Airway epithelial cell (primary cell): ENCODE measurements around the gene PADI1. TPM values are rescaled to one million over a fixed set of nuclear protein-coding genes. Genes with fewer than 3 reads are reported as not detected.

Experiments used
- total RNA-seq: library from RNA; depleted of rRNA; stranded (reverse); fragments of >200 nt; gene quantifications from 2 replicates; pipeline ENCODE4 v1.2.3, GENCODE V29; 2015

PADI1 gene, protein sequence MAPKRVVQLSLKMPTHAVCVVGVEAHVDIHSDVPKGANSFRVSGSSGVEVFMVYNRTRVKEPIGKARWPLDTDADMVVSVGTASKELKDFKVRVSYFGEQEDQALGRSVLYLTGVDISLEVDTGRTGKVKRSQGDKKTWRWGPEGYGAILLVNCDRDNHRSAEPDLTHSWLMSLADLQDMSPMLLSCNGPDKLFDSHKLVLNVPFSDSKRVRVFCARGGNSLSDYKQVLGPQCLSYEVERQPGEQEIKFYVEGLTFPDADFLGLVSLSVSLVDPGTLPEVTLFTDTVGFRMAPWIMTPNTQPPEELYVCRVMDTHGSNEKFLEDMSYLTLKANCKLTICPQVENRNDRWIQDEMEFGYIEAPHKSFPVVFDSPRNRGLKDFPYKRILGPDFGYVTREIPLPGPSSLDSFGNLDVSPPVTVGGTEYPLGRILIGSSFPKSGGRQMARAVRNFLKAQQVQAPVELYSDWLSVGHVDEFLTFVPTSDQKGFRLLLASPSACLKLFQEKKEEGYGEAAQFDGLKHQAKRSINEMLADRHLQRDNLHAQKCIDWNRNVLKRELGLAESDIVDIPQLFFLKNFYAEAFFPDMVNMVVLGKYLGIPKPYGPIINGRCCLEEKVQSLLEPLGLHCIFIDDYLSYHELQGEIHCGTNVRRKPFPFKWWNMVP
- total RNA-seq, result 7.9 and 12.2 TPM in 2 replicates

GRCh38 chr1:17204546-17205440 lies at the start of gene PADI1:
Gene PADI1, plus strand, starts transcription at chr1:17205128. Its CDS starts 90 bp downstream, at chr1:17205218.

GRCh38 chr1:17248781-17249180 lies 43.9 kb downstream of the PADI1 start, which contains the start of gene PADI3:
Gene PADI3, plus strand, starts transcription at chr1:17249098. Its CDS starts 40 bp downstream, at chr1:17249138.

Other genes starting within 250 kb of the PADI1 start
- 53.0 and 53.1 TPM in 2 replicates for gene MFAP2, start 224.5 kb upstream of the PADI1 start, total RNA-seq
- 91.7 and 98.5 TPM in 2 replicates for gene ATP13A2, start 193.2 kb upstream of the PADI1 start, total RNA-seq
- gene SDHB, start 151.1 kb upstream of the PADI1 start, total RNA-seq, result 140 and 178 TPM in 2 replicates
- gene PADI2, start 85.7 kb upstream of the PADI1 start, total RNA-seq, result 3.7 and 3.9 TPM in 2 replicates
- gene PADI3, start 44.0 kb downstream of the PADI1 start, total RNA-seq, result 2.3 and 3.0 TPM in 2 replicates
- not detected in 2 replicates for gene PADI4, start 103.1 kb downstream of the PADI1 start, total RNA-seq
- gene PADI6, start 167.1 kb downstream of the PADI1 start, total RNA-seq, result not detected in 2 replicates
- gene RCC2, start 234.5 kb downstream of the PADI1 start, total RNA-seq, result 103 and 107 TPM in 2 replicates